ENCODE data around the gene FN1. TPM values are rescaled to one million over a fixed set of nuclear protein-coding genes. Genes with fewer than 3 reads are reported as not detected.
"Not testable (repeated sequence)": the region's sequence is repeated elsewhere in the genome, so short reads cannot be mapped to it uniquely, and the experiment has no call there.

FN1 gene
- total RNA-seq, 6 experiments from 2014 or later, result 938 to 2,279 (median 1,324) TPM

DNA sequence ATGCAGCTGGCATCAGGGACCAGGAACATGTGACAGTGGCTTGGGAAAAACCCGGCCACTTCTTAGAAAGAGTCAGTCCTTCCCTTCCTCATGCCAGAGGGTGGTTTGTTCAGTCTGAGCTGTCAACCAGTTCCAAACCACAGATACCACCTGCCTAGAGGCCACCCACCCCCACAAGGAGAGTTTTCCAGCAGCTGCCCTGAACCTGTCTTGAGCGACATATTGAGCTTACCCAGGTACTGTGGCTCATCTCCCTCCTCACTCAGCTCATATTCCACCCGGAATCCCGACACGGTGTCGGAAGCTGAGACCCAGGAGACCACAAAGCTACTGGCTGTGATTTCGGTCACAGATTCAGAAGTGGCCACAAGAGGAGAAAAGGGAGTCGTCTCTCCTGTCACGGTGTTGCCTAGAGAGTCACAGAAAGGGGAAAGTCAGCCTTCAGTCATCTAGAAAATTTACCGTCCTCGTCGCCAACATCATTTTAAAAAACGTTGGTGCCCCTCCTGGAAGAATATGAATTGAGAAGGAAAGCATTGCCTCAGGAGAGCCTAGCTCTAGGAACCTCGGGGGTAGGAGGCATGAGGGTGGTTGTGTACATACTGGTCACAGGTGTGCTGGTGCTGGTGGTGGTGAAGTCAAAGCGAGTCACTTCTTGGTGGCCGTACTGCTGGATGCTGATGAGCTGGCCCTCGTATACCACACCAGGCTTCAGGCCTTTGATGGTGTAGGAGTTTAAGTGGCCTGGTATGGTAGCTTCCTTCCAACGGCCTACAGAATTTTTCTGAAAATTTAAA lies 26.3 kb downstream of the FN1 start:
- Histone ChIP-seq H3K9me3 (no peaks in the 10 kb centered on the region), H3K4me3 (no peak overlapping the region), H3K36me3 (peaks cover 2 to 94% (median 44%) of the 10 kb centered on the region in 4 donors), H3K27ac (peak overlapping the region in 1 of 3 donors; percentile 15), H3K4me1 (peaks cover 0 to 10% (median 2%) of the 10 kb centered on the region in 4 donors), H3K27me3 (no peaks in the 10 kb centered on the region)
- DNase-seq, result no peak
- intact Hi-C loops (cut with DNase I), result loop anchor here in 1 of 2 donors (5.0 kb wide), 1 partner anchor 47 kb away; no protein-coding TSS in a partner anchor
- WGBS (ENCODE audit: insufficient coverage, low coverage, low lambda C conversion rate, missing lambda C conversion rate), result 76% methylated on average over 11 of the region's 18 CpGs
- ATAC-seq, result peak in 3 of 4 donors; percentile 10 to 25 (median 10)
- TF ChIP-seq, protein P1, sequence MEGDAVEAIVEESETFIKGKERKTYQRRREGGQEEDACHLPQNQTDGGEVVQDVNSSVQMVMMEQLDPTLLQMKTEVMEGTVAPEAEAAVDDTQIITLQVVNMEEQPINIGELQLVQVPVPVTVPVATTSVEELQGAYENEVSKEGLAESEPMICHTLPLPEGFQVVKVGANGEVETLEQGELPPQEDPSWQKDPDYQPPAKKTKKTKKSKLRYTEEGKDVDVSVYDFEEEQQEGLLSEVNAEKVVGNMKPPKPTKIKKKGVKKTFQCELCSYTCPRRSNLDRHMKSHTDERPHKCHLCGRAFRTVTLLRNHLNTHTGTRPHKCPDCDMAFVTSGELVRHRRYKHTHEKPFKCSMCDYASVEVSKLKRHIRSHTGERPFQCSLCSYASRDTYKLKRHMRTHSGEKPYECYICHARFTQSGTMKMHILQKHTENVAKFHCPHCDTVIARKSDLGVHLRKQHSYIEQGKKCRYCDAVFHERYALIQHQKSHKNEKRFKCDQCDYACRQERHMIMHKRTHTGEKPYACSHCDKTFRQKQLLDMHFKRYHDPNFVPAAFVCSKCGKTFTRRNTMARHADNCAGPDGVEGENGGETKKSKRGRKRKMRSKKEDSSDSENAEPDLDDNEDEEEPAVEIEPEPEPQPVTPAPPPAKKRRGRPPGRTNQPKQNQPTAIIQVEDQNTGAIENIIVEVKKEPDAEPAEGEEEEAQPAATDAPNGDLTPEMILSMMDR (IDR thresholded peaks at IDR 0.05), result no peak
- no peak for TF ChIP-seq POLR2A (IDR thresholded peaks at IDR 0.05)

DNA sequence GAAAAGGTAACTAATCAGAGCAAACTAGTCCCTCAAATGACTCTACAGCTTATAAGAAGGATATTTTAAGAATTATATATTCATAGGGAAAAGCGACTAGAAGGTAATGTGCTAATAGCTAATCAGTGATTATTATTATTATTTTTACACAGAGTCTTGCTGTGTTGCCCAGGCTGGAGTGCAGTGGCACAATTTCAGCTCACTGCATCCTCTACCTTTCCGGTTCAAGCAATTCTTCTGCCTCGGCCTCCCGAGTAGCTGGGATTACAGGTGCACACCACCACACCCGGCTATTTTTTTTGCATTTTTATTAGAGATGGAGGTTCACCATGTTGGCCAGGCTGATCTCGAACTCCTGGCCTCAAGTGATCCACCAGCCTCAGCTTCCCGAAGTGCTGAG lies 27.4 kb downstream of the FN1 start:
- H3K4me3 ChIP-seq, H3K4me1 ChIP-seq, H3K9me3 ChIP-seq, DNase-seq, ATAC-seq, H3K27me3 ChIP-seq, H3K27ac ChIP-seq: not testable (repeated sequence)
- 87% methylated on average over 6 of the region's 7 CpGs for WGBS (ENCODE audit: insufficient coverage, low coverage, low lambda C conversion rate, missing lambda C conversion rate)
- H3K36me3 ChIP-seq, result peaks cover 2 to 98% (median 47%) of the 10 kb centered on the region in 4 donors
- intact Hi-C loops (cut with DNase I), result loop anchor here in 1 of 2 donors (5.0 kb wide), 1 partner anchor 46 kb away; no protein-coding TSS in a partner anchor

DNA sequence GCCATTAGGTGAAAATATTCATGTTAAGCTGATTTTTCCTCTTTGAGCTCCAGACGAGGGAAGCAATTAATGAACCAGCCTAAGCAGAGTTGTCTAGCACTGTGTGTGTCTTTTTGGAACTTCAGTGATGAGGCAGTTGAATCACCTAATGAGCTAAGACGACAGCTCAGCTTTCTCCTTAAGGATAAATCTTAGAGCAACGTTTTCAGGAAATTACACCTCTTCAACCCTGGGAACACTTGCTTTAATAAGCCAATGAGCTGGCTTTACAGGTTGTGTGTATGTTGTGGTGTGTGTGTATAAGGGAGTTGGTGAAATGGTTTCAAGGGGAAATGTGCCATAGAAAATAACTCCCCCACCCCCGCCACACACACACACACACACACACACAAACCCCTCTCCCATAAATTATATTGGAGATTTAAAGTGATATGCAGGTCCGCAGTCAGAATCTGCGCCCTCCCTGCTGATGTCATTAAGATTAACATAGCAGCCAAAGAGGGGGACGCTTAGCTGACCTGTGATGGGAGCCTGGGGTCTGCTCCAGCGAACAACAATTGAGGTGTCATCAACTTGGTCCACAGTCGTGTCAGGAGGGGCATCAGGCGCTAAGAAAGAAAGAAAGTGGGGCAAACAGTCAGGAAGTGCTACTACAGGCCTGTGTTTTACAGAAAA lies 28.1 kb downstream of the FN1 start:
- DNase-seq (no peak), ATAC-seq (no peak)
- TF ChIP-seq, protein P1 (IDR thresholded peaks at IDR 0.05), result no peak
- TF ChIP-seq POLR2A (IDR thresholded peaks at IDR 0.05), result no peak
- no peak overlapping the region for H3K27ac ChIP-seq
- no peaks in the 10 kb centered on the region for H3K9me3 ChIP-seq
- no peak overlapping the region for H3K4me3 ChIP-seq
- 58% methylated on average over 3 of the region's 10 CpGs for WGBS (ENCODE audit: insufficient coverage, low coverage, low lambda C conversion rate, missing lambda C conversion rate)
- H3K4me1 ChIP-seq, result no peaks in the 10 kb centered on the region
- H3K27me3 ChIP-seq, result no peaks in the 10 kb centered on the region
- intact Hi-C loops (cut with DNase I), result loop anchor here in 1 of 2 donors (5.0 kb wide), 1 partner anchor 45 kb away; no protein-coding TSS in a partner anchor
- H3K36me3 ChIP-seq, result peaks cover 2 to 98% (median 47%) of the 10 kb centered on the region in 4 donors

DNA sequence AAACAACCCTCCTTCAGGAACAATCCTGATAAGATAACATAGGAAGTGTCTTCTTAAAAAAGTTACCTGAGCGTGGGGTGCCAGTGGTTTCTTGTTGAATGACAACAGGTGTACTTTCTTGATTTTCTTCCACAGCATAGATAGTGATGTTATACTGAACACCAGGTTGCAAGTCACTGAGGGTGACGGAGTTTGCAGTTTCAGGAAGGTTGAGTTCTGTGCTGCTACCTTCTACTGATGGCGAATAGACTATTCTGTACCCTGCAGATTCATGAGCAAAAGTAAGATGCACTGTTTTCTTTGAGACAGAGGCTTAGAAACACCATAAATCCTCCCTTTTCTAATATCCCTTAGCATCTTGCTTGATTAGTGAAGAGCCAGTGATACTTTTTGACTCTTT lies 28.8 kb downstream of the FN1 start:
- H3K27ac ChIP-seq, result no peak overlapping the region
- intact Hi-C loops (cut with DNase I), result loop anchor here in 1 of 2 donors (5.0 kb wide), 1 partner anchor 45 kb away; no protein-coding TSS in a partner anchor
- TF ChIP-seq, protein P1 (IDR thresholded peaks at IDR 0.05), result no peak
- no peaks in the 10 kb centered on the region for H3K4me1 ChIP-seq
- H3K36me3 ChIP-seq, result peaks cover 2 to 98% (median 48%) of the 10 kb centered on the region in 4 donors
- H3K9me3 ChIP-seq, result no peaks in the 10 kb centered on the region
- H3K27me3 ChIP-seq, result no peaks in the 10 kb centered on the region
- no peak for ATAC-seq
- WGBS (ENCODE audit: insufficient coverage, low coverage, low lambda C conversion rate, missing lambda C conversion rate), result 94% methylated on average over 2 of the region's 3 CpGs
- DNase-seq, result no peak
- no peak overlapping the region for H3K4me3 ChIP-seq
